ENCODE measurements around the gene CFAP210.
"Not testable (repeated sequence)": the region's sequence is repeated elsewhere in the genome, so short reads cannot be mapped to it uniquely, and the experiment has no call there.

CFAP210 gene

GRCh38 chr2:169711751-169712509, 17.7 kb upstream of the CFAP210 start:
- DNase-seq = no peak

GRCh38 chr2:169709981-169710380, 15.8 kb upstream of the CFAP210 start:
- DNase-seq = no peak

- no peak for DNase-seq
Measured at GRCh38 chr2:169709331-169709730, 15.1 kb upstream of the CFAP210 start.

- no peak for DNase-seq
Measured at GRCh38 chr2:169707626-169708025, 13.4 kb upstream of the CFAP210 start.

- DNase-seq = peak in 1 of 2 experiments; percentile 6
Measured at GRCh38 chr2:169705927-169706326, 11.7 kb upstream of the CFAP210 start.

- DNase-seq = peak in 1 of 2 experiments; percentile 55
Measured at GRCh38 chr2:169704160-169704708, 10.0 kb upstream of the CFAP210 start.

- peak in 1 of 2 experiments; percentile 5 for DNase-seq
Measured at GRCh38 chr2:169702996-169703395, 8.8 kb upstream of the CFAP210 start.

GRCh38 chr2:169699173-169699572, 5.0 kb upstream of the CFAP210 start:
- not testable (repeated sequence) for DNase-seq

- DNase-seq = no peak
Measured at GRCh38 chr2:169696381-169696780, 2.2 kb upstream of the CFAP210 start.

- no peak for DNase-seq
Measured at GRCh38 chr2:169694894-169695260, 672 bp upstream of the CFAP210 start.

- peak in 1 of 2 experiments; percentile 8 for DNase-seq
Measured at GRCh38 chr2:169693360-169693759, 845 bp downstream of the CFAP210 start.

GRCh38 chr2:169692718-169693117, 1.5 kb downstream of the CFAP210 start:
- DNase-seq = no peak

- DNase-seq = no peak
Measured at GRCh38 chr2:169690958-169691357, 3.2 kb downstream of the CFAP210 start.

GRCh38 chr2:169687943-169688342, 6.3 kb downstream of the CFAP210 start:
- not testable (repeated sequence) for DNase-seq

- not testable (repeated sequence) for DNase-seq
Measured at GRCh38 chr2:169686825-169687224, 7.4 kb downstream of the CFAP210 start.

- not testable (repeated sequence) for DNase-seq
Measured at GRCh38 chr2:169684712-169685111, 9.5 kb downstream of the CFAP210 start.

GRCh38 chr2:169684135-169684565, 10.1 kb downstream of the CFAP210 start:
- no peak for DNase-seq

- no peak for DNase-seq
Measured at GRCh38 chr2:169683425-169684134, 10.6 kb downstream of the CFAP210 start.

- DNase-seq = no peak
Measured at GRCh38 chr2:169683054-169683424, 11.2 kb downstream of the CFAP210 start.

GRCh38 chr2:169676850-169677249, 17.4 kb downstream of the CFAP210 start:
- no peak for DNase-seq

- no peak for DNase-seq
Measured at GRCh38 chr2:169676357-169676756, 17.8 kb downstream of the CFAP210 start.

- DNase-seq = no peak
Measured at GRCh38 chr2:169673921-169674320, 20.3 kb downstream of the CFAP210 start.

GRCh38 chr2:169673106-169673505, 21.1 kb downstream of the CFAP210 start:
- DNase-seq = no peak

- no peak for DNase-seq
Measured at GRCh38 chr2:169672406-169672805, 21.8 kb downstream of the CFAP210 start.

Measured in NCI-H446 (cell line).